CD8-positive, alpha-beta memory T cell (primary cell): Measurements from ENCODE around the gene PDLIM4. TPM values are rescaled to one million over a fixed set of nuclear protein-coding genes. Genes with fewer than 3 reads are reported as not detected.

Experiments
- CTCF ChIA-PET: fragments of 350-600 bp; sonication (Branson Sonifier 250); formaldehyde crosslinking; loops from one replicate; lab custom pipeline; 2021; ENCODE audit warnings: antibody characterized with exemption; lab: Charles Lee
- POLR2A ChIA-PET: fragments of 350-600 bp; sonication (Branson Sonifier 250); formaldehyde crosslinking; loops from one replicate; lab custom pipeline; 2021; ENCODE audit warnings: antibody characterized with exemption; lab: Charles Lee
- DNase-seq, 5 donors: peaks; one replicate each; pipeline versions ENCODE4 v3.0.0 to v3.0.0-alpha.2; 2020 to 2022; ENCODE audit warnings: mixed read lengths in 1 of 5
- H3K27ac ChIP-seq: one replicate; pipeline ENCODE4 v1.7.0; 2013; ENCODE audit warnings: low read depth, mild to moderate bottlenecking, low read length, moderate library complexity
- H3K27me3 ChIP-seq: 2 replicates; pipeline ENCODE4 v1.7.0; 2013; ENCODE audit warnings: low read length, mild to moderate bottlenecking; ENCODE audit not compliant: insufficient read depth, poor library complexity, severe bottlenecking
- H3K36me3 ChIP-seq: 2 replicates; pipeline ENCODE4 v1.7.0; 2013; ENCODE audit warnings: mild to moderate bottlenecking, low read length, moderate library complexity; ENCODE audit not compliant: insufficient read depth
- H3K4me1 ChIP-seq: 2 replicates; pipeline ENCODE4 v1.7.0; 2013; ENCODE audit warnings: mild to moderate bottlenecking, low read length, moderate library complexity; ENCODE audit not compliant: insufficient read depth
- H3K4me3 ChIP-seq: 2 replicates; pipeline ENCODE4 v1.7.0; 2013; ENCODE audit warnings: mild to moderate bottlenecking, low read length
- H3K9me3 ChIP-seq: 2 replicates; pipeline ENCODE4 v1.7.0; 2013; ENCODE audit warnings: mild to moderate bottlenecking, low read length
- H3K27ac Mint-ChIP-seq, 8 donors: one replicate each; pipeline ENCODE4 v1.8.0; 2020 to 2021; ENCODE audit warnings: mixed read lengths in 8 of 8, mild to moderate bottlenecking in 6 of 8, inconsistent platforms in 3 of 8, moderate library complexity in 3 of 8
- H3K27me3 Mint-ChIP-seq, 2 donors: one replicate each; pipeline ENCODE4 v1.8.0; 2020 to 2021; ENCODE audit warnings: mixed read lengths in 2 of 2, mild to moderate bottlenecking in 1 of 2, moderate library complexity in 1 of 2
- H3K36me3 Mint-ChIP-seq, 3 donors: one replicate each; pipeline ENCODE4 v1.8.0; 2020 to 2021; ENCODE audit warnings: mixed read lengths in 3 of 3, inconsistent platforms in 1 of 3, mild to moderate bottlenecking in 1 of 3
- H3K4me1 Mint-ChIP-seq, 3 donors: one replicate each; pipeline ENCODE4 v1.8.0; 2020 to 2021; ENCODE audit warnings: mixed read lengths in 3 of 3, inconsistent platforms in 1 of 3, mild to moderate bottlenecking in 1 of 3
- H3K4me3 Mint-ChIP-seq, 7 donors: one replicate each; pipeline ENCODE4 v1.8.0; 2020 to 2021; ENCODE audit warnings: mixed read lengths in 7 of 7, mild to moderate bottlenecking in 6 of 7, moderate library complexity in 4 of 7, inconsistent platforms in 2 of 7
- H3K9me3 Mint-ChIP-seq, 5 donors: one replicate each; pipeline ENCODE4 v1.8.0; 2020 to 2022; ENCODE audit warnings: mixed read lengths in 5 of 5, mild to moderate bottlenecking in 3 of 5, moderate library complexity in 2 of 5, inconsistent platforms in 1 of 5
- polyA plus RNA-seq: library from polyadenylated mRNA; unstranded; fragments of 300-500 nt; fragmentation: Illumina TruSeq; gene quantifications from one replicate; pipeline ENCODE4 v1.2.3, GENCODE V29; 2021
- total RNA-seq, 2 experiments: library from RNA; stranded (reverse); gene quantifications; one replicate each; pipeline ENCODE4 v1.2.3, GENCODE V29; 2021

The PDLIM4 gene
- total and polyA plus RNA-seq, 3 experiments from 2014 or later = 0.39 to 1.4 TPM; not detected in 1

DNA sequence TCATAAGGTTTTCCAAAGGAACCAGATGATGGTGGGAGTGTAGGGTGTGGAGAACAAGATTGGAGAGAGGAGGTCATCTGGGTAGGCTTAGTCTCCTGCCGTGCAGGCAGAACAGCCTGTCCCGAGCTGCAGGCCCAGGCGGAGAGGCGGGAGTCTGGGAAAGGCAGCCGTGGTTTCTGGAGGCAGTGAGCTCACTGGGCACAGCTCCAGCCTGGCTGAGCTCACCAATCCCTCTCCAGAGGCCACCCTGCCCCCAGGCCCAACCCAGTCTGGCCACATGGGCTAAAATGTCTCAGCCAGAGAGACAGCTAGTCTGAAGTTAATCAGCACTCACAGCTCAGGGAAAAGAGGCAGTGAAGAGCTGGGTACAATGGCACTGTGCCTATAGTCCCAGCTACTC is 42.2 kb upstream of the PDLIM4 start:
- H3K27me3 Mint-ChIP-seq = no peaks in the 10 kb centered on the region
- Histone ChIP-seq H3K27ac (no peak overlapping the region), H3K4me1 (no peaks in the 10 kb centered on the region), H3K4me3 (no peak overlapping the region), H3K9me3 (no peaks in the 10 kb centered on the region), H3K27me3 (no peaks in the 10 kb centered on the region), H3K36me3 (no peaks in the 10 kb centered on the region)
- no peak overlapping the region for H3K4me3 Mint-ChIP-seq
- no peaks in the 10 kb centered on the region for H3K9me3 Mint-ChIP-seq
- H3K27ac Mint-ChIP-seq = no peak overlapping the region
- DNase-seq = no peak
- POLR2A ChIA-PET = no interaction called here
- H3K36me3 Mint-ChIP-seq = no peaks in the 10 kb centered on the region
- H3K4me1 Mint-ChIP-seq = no peaks in the 10 kb centered on the region
- CTCF ChIA-PET = interaction anchor here (1.3 kb wide), 1 partner anchor 20 kb away, joined by 3 read pairs; no protein-coding TSS in a partner anchor

DNA sequence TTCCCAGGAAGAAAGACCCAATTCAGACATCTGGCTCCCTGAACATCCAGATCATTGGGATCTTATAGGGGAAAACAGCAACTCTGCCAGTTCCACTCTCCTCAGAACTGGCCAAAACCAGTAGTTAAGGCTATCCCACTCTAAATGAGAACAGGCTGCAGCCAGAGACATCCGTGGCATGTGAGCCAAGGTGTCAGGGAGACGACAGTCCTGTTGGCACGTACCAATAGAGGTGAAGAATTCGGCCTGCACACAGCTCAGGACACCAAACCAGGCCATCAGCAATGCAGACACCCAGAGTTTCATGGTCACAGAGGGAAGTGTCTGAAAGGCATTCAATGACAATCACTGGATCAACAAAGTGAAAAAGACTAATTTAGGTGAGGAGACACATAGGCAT is 39.2 kb upstream of the PDLIM4 start:
- Mint-ChIP-seq H3K4me3 (no peak overlapping the region), H3K27ac (no peak overlapping the region), H3K27me3 (peaks cover 0 to 3% of the 10 kb centered on the region in 2 donors), H3K9me3 (no peaks in the 10 kb centered on the region), H3K36me3 (no peaks in the 10 kb centered on the region), H3K4me1 (no peaks in the 10 kb centered on the region)
- no peaks in the 10 kb centered on the region for H3K36me3 ChIP-seq
- CTCF ChIA-PET = interaction anchor here (1.1 kb wide), 1 partner anchor 20 kb away, joined by 3 read pairs; no protein-coding TSS in a partner anchor
- POLR2A ChIA-PET = no interaction called here
- H3K27me3 ChIP-seq = no peaks in the 10 kb centered on the region
- DNase-seq = no peak
- H3K4me3 ChIP-seq = no peak overlapping the region
- H3K4me1 ChIP-seq = no peaks in the 10 kb centered on the region
- H3K27ac ChIP-seq = no peak overlapping the region
- no peaks in the 10 kb centered on the region for H3K9me3 ChIP-seq

DNA sequence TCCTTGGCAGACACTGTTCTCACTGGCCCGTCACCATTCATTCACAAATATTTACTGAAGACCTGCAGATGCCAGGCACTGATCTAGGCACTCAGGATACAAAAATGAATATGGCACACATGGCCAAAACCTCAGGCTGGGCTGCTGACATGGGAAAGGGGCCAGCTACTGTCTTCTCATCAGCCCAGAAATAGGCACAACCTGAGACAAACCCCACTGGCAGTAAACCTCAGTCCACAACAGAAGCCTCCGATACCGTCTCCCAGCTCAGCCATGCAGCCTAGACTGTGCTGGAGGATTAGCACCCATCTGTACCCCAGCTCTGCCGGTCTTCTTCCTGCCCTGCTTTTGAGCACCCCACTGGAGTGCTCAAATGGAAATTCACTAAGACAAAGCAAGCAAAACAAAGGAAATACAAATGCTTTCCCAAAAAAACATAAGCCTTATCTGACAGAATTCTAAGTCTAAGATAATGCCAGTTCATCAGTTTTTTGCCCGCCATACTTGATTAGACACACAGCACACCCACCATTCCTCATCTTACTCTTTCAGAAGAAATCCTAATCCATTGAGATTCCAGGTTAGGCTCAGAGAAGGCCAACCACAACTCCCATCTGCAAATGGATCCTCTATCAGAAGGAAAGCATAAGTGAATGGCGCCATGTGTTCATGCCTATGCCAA is 38.1 kb upstream of the PDLIM4 start:
- H3K4me3 ChIP-seq = no peak overlapping the region
- no peak for DNase-seq
- ChIA-PET CTCF (interaction anchor here (1.6 kb wide), 1 partner anchor 19 kb away, joined by 4 read pairs; no protein-coding TSS in a partner anchor), POLR2A (no interaction called here)
- Mint-ChIP-seq H3K36me3 (no peaks in the 10 kb centered on the region), H3K4me3 (no peak overlapping the region), H3K27me3 (peaks cover 0 to 3% of the 10 kb centered on the region in 2 donors), H3K27ac (no peak overlapping the region), H3K4me1 (no peaks in the 10 kb centered on the region), H3K9me3 (no peaks in the 10 kb centered on the region)
- no peaks in the 10 kb centered on the region for H3K9me3 ChIP-seq
- H3K27ac ChIP-seq = no peak overlapping the region
- no peaks in the 10 kb centered on the region for H3K4me1 ChIP-seq
- no peaks in the 10 kb centered on the region for H3K36me3 ChIP-seq
- H3K27me3 ChIP-seq = no peaks in the 10 kb centered on the region

DNA sequence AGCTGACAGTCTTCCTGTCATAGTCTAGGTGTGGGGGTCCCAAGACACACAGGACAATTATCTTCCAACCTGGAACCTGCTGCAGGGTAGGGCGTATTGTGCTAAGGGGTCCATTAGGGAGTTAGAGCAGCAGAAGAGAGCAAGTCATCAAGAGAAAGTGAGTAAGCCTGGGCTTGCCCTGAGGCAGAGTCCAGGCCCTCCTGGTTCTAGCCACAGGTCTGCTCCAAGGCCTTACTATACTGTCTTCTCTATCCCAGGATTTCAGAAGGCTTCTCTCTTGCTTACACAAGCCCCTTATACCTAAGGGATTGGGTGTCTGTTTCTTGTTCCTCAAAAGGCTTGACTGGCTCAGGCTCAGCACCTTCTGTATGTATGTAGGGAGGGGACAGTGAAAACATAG is 37.5 kb upstream of the PDLIM4 start:
- Mint-ChIP-seq H3K36me3 (no peaks in the 10 kb centered on the region), H3K27ac (no peak overlapping the region), H3K4me1 (no peaks in the 10 kb centered on the region), H3K9me3 (no peaks in the 10 kb centered on the region), H3K27me3 (peaks cover 0 to 3% of the 10 kb centered on the region in 2 donors), H3K4me3 (no peak overlapping the region)
- ChIA-PET CTCF (interaction anchor here (1.6 kb wide), 1 partner anchor 18 kb away, joined by 4 read pairs; no protein-coding TSS in a partner anchor), POLR2A (no interaction called here)
- Histone ChIP-seq H3K36me3 (no peaks in the 10 kb centered on the region), H3K27me3 (no peaks in the 10 kb centered on the region), H3K27ac (no peak overlapping the region), H3K4me1 (peaks cover 1% of the 10 kb centered on the region), H3K9me3 (no peaks in the 10 kb centered on the region), H3K4me3 (no peak overlapping the region)
- DNase-seq = no peak

DNA sequence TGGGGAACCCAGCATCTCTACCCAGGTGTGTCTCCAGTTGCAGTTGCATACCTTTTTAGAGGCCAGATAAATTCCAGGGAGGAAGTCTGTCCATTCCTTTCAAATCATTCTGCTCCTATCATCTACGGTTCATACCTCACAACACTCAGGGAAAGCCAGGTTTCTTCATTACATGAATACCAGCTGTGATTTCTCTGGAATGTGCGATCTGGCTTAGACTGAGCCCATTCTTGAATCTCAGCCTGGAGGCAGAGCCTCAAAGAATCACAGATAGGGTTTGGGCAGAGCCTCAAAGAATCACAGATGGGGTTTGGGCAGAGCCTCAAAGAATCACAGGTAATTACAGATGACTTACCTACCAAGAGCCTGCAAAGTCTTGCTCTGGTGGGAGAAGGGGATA is 37.0 kb upstream of the PDLIM4 start:
- Histone ChIP-seq H3K4me1 (peaks cover 6% of the 10 kb centered on the region), H3K4me3 (no peak overlapping the region), H3K36me3 (no peaks in the 10 kb centered on the region), H3K27me3 (no peaks in the 10 kb centered on the region), H3K27ac (no peak overlapping the region), H3K9me3 (no peaks in the 10 kb centered on the region)
- CTCF ChIA-PET = interaction anchor here (1.6 kb wide), 1 partner anchor 18 kb away, joined by 4 read pairs; no protein-coding TSS in a partner anchor
- POLR2A ChIA-PET = no interaction called here
- Mint-ChIP-seq H3K27me3 (peaks cover 2 to 6% of the 10 kb centered on the region in 2 donors), H3K36me3 (no peaks in the 10 kb centered on the region), H3K9me3 (no peaks in the 10 kb centered on the region), H3K4me3 (no peak overlapping the region), H3K4me1 (peaks cover 0 to 3% (median 2%) of the 10 kb centered on the region in 3 donors), H3K27ac (peak overlapping the region in 1 of 8 donors; percentile 8)
- DNase-seq = no peak

DNA sequence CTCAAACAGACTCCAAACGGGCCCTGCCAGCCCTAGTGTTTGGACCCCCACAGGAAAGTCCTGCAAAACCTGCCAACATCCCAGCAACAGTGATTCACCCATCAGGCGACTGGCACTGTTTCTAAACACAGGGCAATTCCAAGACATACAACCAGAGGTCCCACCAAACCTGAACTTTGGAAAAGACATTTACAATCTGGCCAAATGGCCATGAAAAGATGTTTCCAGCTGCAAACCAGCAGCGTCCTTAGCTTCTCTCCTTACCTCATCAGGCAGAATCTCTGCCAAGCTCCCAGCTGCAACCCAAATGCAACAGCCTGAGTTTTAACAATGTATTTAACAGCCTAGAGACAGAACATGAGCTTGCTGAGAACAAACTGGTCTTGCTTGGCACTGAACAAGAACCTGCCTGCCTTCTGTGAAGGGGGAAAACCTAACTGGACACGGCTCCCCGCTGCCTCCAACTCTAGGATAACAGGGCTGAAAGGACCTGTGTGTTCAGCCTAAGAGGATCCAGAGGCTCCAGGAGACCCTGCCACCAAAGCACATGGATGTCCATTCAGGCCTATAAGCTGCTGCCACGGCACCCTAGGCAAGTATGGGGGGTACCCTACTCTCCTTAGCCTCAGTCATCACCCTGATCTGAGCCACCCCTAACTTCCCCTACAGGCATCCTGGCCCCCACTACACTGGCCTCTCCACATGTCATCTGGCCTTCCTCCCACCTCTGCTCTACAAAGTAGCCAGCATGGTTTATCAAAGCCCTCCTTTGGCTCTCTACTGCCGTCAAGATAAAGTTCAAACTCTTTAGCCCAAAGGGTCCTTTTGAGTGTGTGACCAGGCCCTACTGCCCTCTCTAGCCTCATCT is 35.5 kb upstream of the PDLIM4 start:
- no peaks in the 10 kb centered on the region for H3K36me3 ChIP-seq
- ChIA-PET POLR2A (no interaction called here), CTCF (no interaction called here)
- H3K9me3 ChIP-seq = no peaks in the 10 kb centered on the region
- Mint-ChIP-seq H3K9me3 (no peaks in the 10 kb centered on the region), H3K4me3 (no peak overlapping the region), H3K4me1 (peaks cover 0 to 8% (median 6%) of the 10 kb centered on the region in 3 donors), H3K27ac (no peak overlapping the region), H3K27me3 (peaks cover 12 to 14% of the 10 kb centered on the region in 2 donors), H3K36me3 (no peaks in the 10 kb centered on the region)
- no peak for DNase-seq
- H3K4me3 ChIP-seq = no peak overlapping the region
- H3K4me1 ChIP-seq = peaks cover 13% of the 10 kb centered on the region
- H3K27me3 ChIP-seq = no peaks in the 10 kb centered on the region
- H3K27ac ChIP-seq = no peak overlapping the region

DNA sequence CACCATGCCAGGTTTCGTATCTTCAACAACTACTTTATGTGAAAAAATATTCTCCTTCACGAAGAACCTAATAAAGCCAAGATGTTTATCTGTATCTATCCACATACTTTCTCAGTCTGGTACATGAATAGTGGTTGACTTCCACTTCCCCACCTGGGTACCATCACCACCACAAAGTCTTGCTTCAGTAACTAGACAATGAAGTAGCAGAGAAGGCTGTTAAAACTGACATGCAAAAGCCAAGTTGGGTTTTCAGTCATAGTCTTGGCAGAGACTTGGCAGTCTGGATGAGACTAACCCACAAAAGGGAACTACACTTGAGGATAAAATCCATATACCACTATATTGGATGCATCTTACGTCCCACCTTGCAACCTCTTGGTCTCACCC is 34.9 kb upstream of the PDLIM4 start:
- no peaks in the 10 kb centered on the region for H3K9me3 ChIP-seq
- ChIA-PET POLR2A (interaction anchor here (0.6 kb wide), 1 partner anchor 1813 kb away, joined by 6 read pairs; no protein-coding TSS in a partner anchor), CTCF (no interaction called here)
- H3K27me3 Mint-ChIP-seq = peaks cover 12 to 15% of the 10 kb centered on the region in 2 donors
- H3K27ac ChIP-seq = no peak overlapping the region
- H3K4me1 ChIP-seq = peaks cover 14% of the 10 kb centered on the region
- no peaks in the 10 kb centered on the region for H3K27me3 ChIP-seq
- no peak overlapping the region for H3K4me3 ChIP-seq
- H3K9me3 Mint-ChIP-seq = no peaks in the 10 kb centered on the region
- no peak for DNase-seq
- no peaks in the 10 kb centered on the region for H3K36me3 Mint-ChIP-seq
- H3K4me3 Mint-ChIP-seq = no peak overlapping the region
- H3K4me1 Mint-ChIP-seq = peaks cover 0 to 9% (median 6%) of the 10 kb centered on the region in 3 donors
- peak overlapping the region in 1 of 8 donors; percentile 17 for H3K27ac Mint-ChIP-seq
- no peaks in the 10 kb centered on the region for H3K36me3 ChIP-seq

DNA sequence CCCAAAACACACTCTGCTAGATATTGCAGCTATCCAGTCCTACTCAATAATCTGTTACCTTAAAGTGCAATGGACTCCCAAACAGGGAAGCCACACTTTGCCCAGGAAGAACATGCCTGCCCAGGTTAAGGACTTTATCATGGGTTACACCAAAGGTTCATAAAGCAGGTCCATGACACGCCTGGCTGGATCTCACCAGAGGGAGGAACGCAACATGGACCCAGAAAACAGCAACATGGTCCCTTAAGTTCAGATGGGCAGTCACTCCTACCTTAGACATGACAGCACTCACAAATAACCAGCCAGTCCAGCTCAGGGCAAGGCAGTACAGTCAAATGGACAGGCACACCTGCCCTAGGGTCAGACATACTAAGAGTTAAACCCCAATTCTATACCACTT is 33.6 kb upstream of the PDLIM4 start:
- POLR2A ChIA-PET = no interaction called here
- H3K27me3 Mint-ChIP-seq = peaks cover 12 to 17% of the 10 kb centered on the region in 2 donors
- H3K27ac ChIP-seq = no peak overlapping the region

More for the DNA sequence above, 33.6 kb upstream of the PDLIM4 start:
- Mint-ChIP-seq H3K27ac (peak overlapping the region in 1 of 8 donors; percentile 1), H3K9me3 (no peaks in the 10 kb centered on the region), H3K4me3 (no peak overlapping the region), H3K36me3 (no peaks in the 10 kb centered on the region), H3K4me1 (peaks cover 0 to 10% (median 6%) of the 10 kb centered on the region in 3 donors)
- Histone ChIP-seq H3K4me3 (no peak overlapping the region), H3K4me1 (peaks cover 14% of the 10 kb centered on the region), H3K9me3 (no peaks in the 10 kb centered on the region), H3K36me3 (no peaks in the 10 kb centered on the region), H3K27me3 (no peaks in the 10 kb centered on the region)
- CTCF ChIA-PET = interaction anchor here (3.6 kb wide), 1 partner anchor 14 kb away, joined by 22 read pairs; no protein-coding TSS in a partner anchor
- no peak for DNase-seq
